Measurements from ENCODE around the gene EYA3.

Gene EYA3

GRCh38 chr1:28112388-28113241 is 24.2 kb upstream of the EYA3 start:
- DNase-seq = no peak

DNA sequence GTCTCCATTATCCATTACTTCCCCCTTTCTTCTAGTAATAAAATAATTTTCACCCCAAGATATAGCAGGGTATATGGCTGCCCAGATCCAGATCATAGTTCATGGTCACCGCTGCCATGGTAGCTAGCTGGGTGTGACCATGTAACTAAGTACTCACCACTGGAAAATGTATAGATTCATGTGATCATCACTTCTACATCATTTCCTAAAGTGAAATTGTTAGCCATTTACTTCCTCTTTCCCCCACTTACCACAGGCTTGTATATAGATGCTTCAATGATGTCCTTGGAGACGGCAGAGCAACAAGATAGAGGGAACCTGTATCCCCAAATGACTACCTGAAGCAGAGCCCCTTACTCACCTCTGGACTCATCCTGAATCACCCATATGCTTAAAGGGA is 22.7 kb upstream of the EYA3 start:
- no peak for DNase-seq

DNA sequence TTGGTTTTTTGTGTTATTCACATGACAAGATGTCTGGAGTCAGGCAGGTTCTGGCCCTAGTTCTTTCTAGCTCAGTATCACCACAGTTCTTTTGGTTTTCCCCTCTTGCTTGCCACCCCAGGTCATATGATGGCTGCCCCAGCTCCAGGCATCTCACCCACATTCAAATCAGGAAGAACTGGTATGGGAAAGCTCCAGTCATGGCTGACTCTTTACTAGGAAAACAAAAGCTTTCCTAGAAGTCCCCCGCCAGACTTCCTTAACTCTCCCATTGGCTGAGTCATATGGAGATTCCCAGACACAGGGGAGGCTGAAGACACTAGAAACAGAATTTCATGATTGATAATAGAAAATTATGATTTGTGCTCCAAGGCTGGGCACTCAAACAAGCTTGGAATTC is 22.1 kb upstream of the EYA3 start:
- DNase-seq = no peak

- DNase-seq = no peak
Measured at GRCh38 chr1:28109639-28110038, 21.2 kb upstream of the EYA3 start.

DNA sequence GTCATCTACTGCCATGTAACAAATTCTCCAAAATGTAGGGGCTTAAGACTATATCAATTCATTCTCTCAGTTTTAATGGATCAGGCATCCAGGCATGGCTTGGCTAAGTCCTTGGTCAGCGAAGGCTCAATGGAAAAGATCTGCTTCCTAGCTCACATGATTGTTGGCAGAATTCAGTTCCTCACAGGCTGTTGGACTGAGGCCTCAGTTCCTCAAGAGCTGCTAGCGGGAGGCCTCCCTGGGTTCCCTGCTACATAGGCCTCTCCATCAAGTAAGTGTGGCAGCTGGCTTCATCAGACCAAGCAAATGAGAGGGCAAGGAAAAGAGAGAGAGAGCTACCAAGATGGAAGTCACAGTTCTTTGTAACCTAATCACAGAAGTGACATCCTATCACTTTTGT is 19.6 kb upstream of the EYA3 start:
- no peak for DNase-seq

- no peak for DNase-seq
Measured at GRCh38 chr1:28104866-28105467, 16.6 kb upstream of the EYA3 start.

DNA sequence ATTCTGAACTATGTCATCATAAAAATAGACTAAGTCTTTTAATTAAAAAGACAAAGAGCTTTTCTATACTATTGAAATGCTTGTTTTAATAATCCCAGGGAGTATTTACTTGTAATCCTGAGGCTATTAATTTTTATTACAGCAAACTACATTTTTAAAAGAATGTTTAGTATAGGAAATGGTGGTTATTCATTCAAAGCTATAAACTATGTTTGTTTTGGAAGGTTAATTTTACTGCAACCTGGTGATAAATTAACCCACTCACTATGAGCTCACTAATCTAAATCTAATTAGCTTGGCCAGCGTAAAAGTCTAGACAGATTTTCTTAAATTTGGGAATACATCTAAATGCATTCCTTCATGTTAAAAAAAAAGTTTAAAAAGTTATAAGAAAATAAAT is 13.8 kb upstream of the EYA3 start:
- DNase-seq = no peak

- no peak for DNase-seq
Measured at GRCh38 chr1:28099050-28099769, 10.8 kb upstream of the EYA3 start.

- DNase-seq = no peak
Measured at GRCh38 chr1:28097100-28097472, 8.7 kb upstream of the EYA3 start.

GRCh38 chr1:28096210-28097099 is 8.0 kb upstream of the EYA3 start:
- DNase-seq = no peak

GRCh38 chr1:28091043-28091781 is 2.8 kb upstream of the EYA3 start:
- peak; percentile 24 for DNase-seq

DNA sequence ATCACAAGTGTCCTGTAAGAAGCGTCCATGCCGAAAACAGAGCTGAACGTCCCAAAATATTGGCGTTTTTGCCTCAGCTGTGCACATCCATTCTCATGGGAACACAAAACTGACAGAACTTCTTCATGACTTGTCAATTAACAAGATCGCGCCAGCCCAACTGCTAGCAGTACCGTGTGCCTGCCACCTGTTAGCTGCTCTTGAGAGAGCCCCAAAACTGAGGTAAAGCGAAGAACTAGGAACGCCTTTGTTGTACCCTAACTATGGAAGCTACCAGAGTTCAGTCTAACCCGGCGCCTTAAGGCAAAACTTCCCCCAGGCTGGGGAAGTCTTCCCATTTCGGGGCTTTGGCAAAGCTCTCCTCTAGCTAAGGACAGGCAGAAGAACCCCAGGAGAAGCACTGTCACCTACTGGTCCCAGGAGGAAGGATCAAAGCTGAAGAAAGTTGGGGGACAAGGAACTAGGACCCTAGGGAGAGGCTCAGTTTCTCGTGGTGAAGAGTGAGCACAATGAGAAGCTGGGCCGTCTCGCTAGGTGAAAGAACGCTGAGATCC is 719 bp downstream of the EYA3 start:
- no peak for DNase-seq

- DNase-seq = no peak
Measured at GRCh38 chr1:28086651-28087050, 1.8 kb downstream of the EYA3 start.

- no peak for DNase-seq
Measured at GRCh38 chr1:28085129-28085528, 3.3 kb downstream of the EYA3 start.

DNA sequence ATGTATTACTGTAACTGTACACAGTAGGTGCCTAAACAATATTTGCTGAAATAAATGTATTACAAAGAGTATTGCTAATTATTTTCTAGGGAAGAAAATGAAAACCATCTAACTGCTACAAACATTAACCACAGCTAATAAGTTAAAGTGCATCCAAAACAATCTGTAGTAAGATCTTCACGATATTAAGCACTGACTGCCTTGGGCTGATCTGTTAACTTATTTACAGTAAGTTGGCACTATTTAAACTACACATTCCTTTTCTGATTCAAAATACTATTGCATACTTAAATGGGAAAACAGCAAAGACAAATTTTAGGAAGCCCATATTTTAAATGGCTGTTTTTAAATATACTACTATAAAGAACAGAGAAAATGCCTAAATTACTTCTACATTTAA is 4.5 kb downstream of the EYA3 start:
- DNase-seq = no peak

- no peak for DNase-seq
Measured at GRCh38 chr1:28078680-28079626, 9.5 kb downstream of the EYA3 start.

- DNase-seq = no peak
Measured at GRCh38 chr1:28078262-28078661, 10.1 kb downstream of the EYA3 start.

GRCh38 chr1:28074892-28075511 is 13.4 kb downstream of the EYA3 start:
- DNase-seq = no peak

- DNase-seq = no peak
Measured at GRCh38 chr1:28073867-28074266, 14.5 kb downstream of the EYA3 start.

GRCh38 chr1:28071813-28072212 is 16.6 kb downstream of the EYA3 start:
- DNase-seq = no peak

Data from DMS79 (cell line).